Hepatocyte (in vitro differentiated cells): ENCODE results near the gene PTGER4. TPM values are rescaled to one million over a fixed set of nuclear protein-coding genes. Genes with fewer than 3 reads are reported as not detected.
"Not testable (repeated sequence)": the region's sequence is repeated elsewhere in the genome, so short reads cannot be mapped to it uniquely, and the experiment has no call there.

Experiments used
- DNase-seq: peaks from one replicate; pipeline ENCODE4 v3.0.0-alpha.2; 2016; ENCODE audit warnings: low spot score
- H2AFZ ChIP-seq: fragments of 200-600 bp; sonication (generic); 2 replicates; pipeline ENCODE4 v1.6.0; 2016; ENCODE audit warnings: antibody characterized with exemption, mild to moderate bottlenecking
- H3K27ac ChIP-seq: fragments of 200-600 bp; sonication (generic); 2 replicates; pipeline ENCODE4 v1.5.1; 2016; ENCODE audit warnings: mild to moderate bottlenecking
- H3K27me3 ChIP-seq: fragments of 200-600 bp; sonication (generic); 2 replicates; pipeline ENCODE4 v1.6.1; 2016
- H3K36me3 ChIP-seq: fragments of 200-600 bp; sonication (generic); replicated peaks from 2 replicates; pipeline ENCODE4 v1.5.1; 2016; ENCODE audit warnings: low read depth; ENCODE audit not compliant: insufficient read depth
- H3K4me1 ChIP-seq: fragments of 200-600 bp; sonication (generic); 2 replicates; pipeline ENCODE4 v1.5.1; 2016; ENCODE audit warnings: mild to moderate bottlenecking, moderate library complexity; ENCODE audit not compliant: insufficient read depth
- H3K4me2 ChIP-seq: fragments of 200-600 bp; sonication (generic); 2 replicates; pipeline ENCODE4 v1.6.0; 2016
- H3K4me3 ChIP-seq: fragments of 200-600 bp; sonication (generic); 2 replicates; pipeline ENCODE4 v1.5.1; 2016; ENCODE audit warnings: mild to moderate bottlenecking
- H3K79me2 ChIP-seq: fragments of 200-600 bp; sonication (generic); 2 replicates; pipeline ENCODE4 v1.6.0; 2017; ENCODE audit warnings: mild to moderate bottlenecking
- H3K9me2 ChIP-seq: fragments of 200-600 bp; sonication (generic); replicated peaks from 2 replicates; pipeline ENCODE4 v1.6.0; 2017; ENCODE audit warnings: mild to moderate bottlenecking; ENCODE audit not compliant: insufficient read depth
- H3K9me3 ChIP-seq: fragments of 200-600 bp; sonication (generic); 2 replicates; pipeline ENCODE4 v1.5.1; 2016; ENCODE audit warnings: low read depth, mild to moderate bottlenecking
- H4K20me1 ChIP-seq: fragments of 200-600 bp; sonication (generic); 2 replicates; pipeline ENCODE4 v1.6.0; 2016; ENCODE audit warnings: mild to moderate bottlenecking; ENCODE audit not compliant: insufficient read depth, poor library complexity, severe bottlenecking
- EZH2 ChIP-seq: fragments of 200-600 bp; sonication (generic); IDR thresholded peaks from 2 replicates; pipeline ENCODE4 v1.6.1; 2016; ENCODE audit warnings: antibody characterized with exemption, mild to moderate bottlenecking, borderline replicate concordance
- EZH2phosphoT487 ChIP-seq: fragments of 200-600 bp; sonication (generic); IDR thresholded peaks from one replicate; pipeline ENCODE4 v1.6.1; 2018; ENCODE audit warnings: antibody characterized with exemption, mild to moderate bottlenecking, low read depth, moderate library complexity; ENCODE audit not compliant: unreplicated experiment, severe bottlenecking
- WGBS: methylation state at CpG from one replicate; pipeline ENCODE4 v1.1.6; 2016; ENCODE audit warnings: low lambda C conversion rate; ENCODE audit errors: missing lambda C conversion rate; 5-methylcytosine and 5-hydroxymethylcytosine counted together
- polyA plus RNA-seq: library from polyadenylated mRNA; unstranded; fragments of >200 nt; fragmentation: Nextera tagmentation; extraction: Ambion mirVana; gene quantifications from 2 replicates; pipeline ENCODE4 v1.2.1, GENCODE V29; 2016
- total RNA-seq: library from RNA; depleted of rRNA; stranded (reverse); fragments of >200 nt; gene quantifications from 2 replicates; pipeline ENCODE4 v1.2.3, GENCODE V29; 2014
- TF ChIP-seq, protein P1 (sequence below): fragments of 200-600 bp; sonication (generic); IDR thresholded peaks from 2 replicates; pipeline ENCODE4 v1.5.1; 2016; ENCODE audit warnings: antibody characterized with exemption, mild to moderate bottlenecking; ENCODE audit not compliant: poor library complexity

Gene PTGER4
- total and polyA plus RNA-seq, 2 experiments from 2014 or later, result 3.6 to 7.1 TPM

DNA sequence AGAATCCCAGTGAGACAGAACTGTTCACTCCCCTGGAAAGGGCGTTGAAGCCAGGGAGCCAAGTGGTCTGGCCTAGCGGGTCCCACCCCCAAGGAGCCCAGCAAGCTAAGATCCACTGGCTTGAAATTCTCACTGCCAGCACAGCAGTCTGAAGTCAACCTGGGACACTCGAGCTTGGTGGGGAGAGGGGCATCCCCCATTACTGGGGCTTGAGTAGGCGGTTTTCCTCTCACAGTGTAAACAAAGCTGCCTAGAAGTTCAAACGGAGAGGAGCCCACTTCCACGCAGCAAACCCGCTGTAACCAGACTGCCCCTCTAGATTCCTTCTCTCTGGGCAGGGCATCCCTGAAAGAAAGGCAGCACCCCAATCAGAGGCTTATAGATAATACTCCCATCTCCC lies 45.1 kb upstream of the PTGER4 start:
- Histone ChIP-seq H3K9me3 (no peaks in the 10 kb centered on the region), H4K20me1 (no peaks in the 10 kb centered on the region), H3K27me3 (no peaks in the 10 kb centered on the region), H3K79me2 (no peaks in the 10 kb centered on the region), H3K4me1 (no peaks in the 10 kb centered on the region), H3K9me2 (no peaks in the 10 kb centered on the region), H3K36me3 (no peaks in the 10 kb centered on the region), H2AFZ (no peak overlapping the region), H3K4me3 (no peak overlapping the region), H3K4me2 (no peak overlapping the region), H3K27ac (no peak overlapping the region)
- no peak for DNase-seq
- TF ChIP-seq EZH2, result no peak
- 82% methylated on average over 7 of the region's 7 CpGs for WGBS

DNA sequence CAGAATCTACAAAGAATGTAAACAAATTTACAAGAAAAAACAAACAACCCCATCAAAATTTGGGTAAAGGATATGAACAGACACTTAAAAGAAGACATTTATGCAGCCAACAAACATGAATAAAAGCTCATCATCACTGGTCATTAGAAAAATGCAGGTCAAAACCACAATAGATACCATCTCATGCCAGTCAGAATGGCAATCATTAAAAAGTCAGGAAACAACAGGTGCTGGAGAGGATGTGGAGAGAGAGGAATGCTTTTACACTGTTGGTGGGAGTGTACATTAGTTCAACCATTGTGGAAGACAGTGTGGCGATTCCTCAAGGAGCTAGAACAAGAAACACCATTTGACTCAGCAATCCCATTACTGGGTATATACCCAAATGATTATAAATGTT lies 40.2 kb upstream of the PTGER4 start:
- H3K4me1 ChIP-seq, H3K4me3 ChIP-seq, H4K20me1 ChIP-seq, H3K79me2 ChIP-seq, H3K27me3 ChIP-seq, H3K9me3 ChIP-seq, H3K9me2 ChIP-seq, H3K27ac ChIP-seq, H3K36me3 ChIP-seq, H2AFZ ChIP-seq, H3K4me2 ChIP-seq, DNase-seq: not testable (repeated sequence)
- 79% methylated on average over 1 of the region's 1 CpG for WGBS

DNA sequence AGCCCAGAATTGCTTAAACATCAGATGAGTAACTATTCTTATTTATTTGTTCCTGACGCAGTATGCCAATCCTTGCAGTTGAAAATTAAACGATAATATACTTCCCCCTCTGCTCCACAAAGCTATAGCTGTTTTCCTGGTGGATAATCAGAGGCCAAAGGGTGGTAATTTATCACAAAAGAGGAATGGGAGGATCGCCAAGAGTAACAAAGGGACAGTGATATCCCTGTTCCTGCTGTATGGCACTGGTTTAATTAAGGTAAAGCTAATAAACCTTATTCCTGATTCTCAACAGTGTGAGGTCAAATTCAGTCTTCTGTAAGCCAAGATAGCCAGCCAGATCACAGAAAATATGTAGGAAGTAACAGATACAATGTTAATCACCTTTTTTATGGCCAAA lies 33.4 kb upstream of the PTGER4 start:
- Histone ChIP-seq H3K9me3 (no peaks in the 10 kb centered on the region), H4K20me1 (no peaks in the 10 kb centered on the region), H3K4me1 (no peaks in the 10 kb centered on the region), H3K27ac (no peak overlapping the region), H3K79me2 (no peaks in the 10 kb centered on the region), H3K36me3 (no peaks in the 10 kb centered on the region), H3K9me2 (no peaks in the 10 kb centered on the region), H2AFZ (no peak overlapping the region), H3K4me2 (no peak overlapping the region), H3K27me3 (no peaks in the 10 kb centered on the region), H3K4me3 (no peak overlapping the region)
- TF ChIP-seq EZH2, result no peak
- TF ChIP-seq EZH2phosphoT487, result no peak
- TF ChIP-seq, protein P1, sequence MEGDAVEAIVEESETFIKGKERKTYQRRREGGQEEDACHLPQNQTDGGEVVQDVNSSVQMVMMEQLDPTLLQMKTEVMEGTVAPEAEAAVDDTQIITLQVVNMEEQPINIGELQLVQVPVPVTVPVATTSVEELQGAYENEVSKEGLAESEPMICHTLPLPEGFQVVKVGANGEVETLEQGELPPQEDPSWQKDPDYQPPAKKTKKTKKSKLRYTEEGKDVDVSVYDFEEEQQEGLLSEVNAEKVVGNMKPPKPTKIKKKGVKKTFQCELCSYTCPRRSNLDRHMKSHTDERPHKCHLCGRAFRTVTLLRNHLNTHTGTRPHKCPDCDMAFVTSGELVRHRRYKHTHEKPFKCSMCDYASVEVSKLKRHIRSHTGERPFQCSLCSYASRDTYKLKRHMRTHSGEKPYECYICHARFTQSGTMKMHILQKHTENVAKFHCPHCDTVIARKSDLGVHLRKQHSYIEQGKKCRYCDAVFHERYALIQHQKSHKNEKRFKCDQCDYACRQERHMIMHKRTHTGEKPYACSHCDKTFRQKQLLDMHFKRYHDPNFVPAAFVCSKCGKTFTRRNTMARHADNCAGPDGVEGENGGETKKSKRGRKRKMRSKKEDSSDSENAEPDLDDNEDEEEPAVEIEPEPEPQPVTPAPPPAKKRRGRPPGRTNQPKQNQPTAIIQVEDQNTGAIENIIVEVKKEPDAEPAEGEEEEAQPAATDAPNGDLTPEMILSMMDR, result no peak
- DNase-seq, result no peak
- WGBS, result 80% methylated on average over 3 of the region's 3 CpGs

DNA sequence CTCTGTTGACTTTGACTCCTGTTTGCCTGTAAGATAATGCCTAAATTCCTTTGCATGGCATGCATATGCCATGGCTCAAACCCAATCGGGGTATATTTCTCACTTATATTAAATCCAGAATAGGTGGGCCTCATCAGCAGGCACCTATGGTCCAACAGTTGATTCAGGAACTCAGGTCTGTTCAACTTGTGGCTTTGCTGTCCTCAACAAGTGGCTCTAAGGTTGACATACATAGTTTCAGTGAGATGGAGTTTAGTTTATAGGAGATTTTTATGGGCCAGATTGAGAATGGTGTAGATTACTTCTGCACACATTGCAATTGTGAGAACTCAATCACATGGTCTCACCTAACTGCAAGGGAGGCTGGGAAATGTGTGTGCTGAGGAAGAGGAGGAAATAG lies 31.6 kb upstream of the PTGER4 start:
- Histone ChIP-seq H3K9me2 (no peaks in the 10 kb centered on the region), H3K4me1 (no peaks in the 10 kb centered on the region), H3K4me3 (no peak overlapping the region), H3K36me3 (no peaks in the 10 kb centered on the region), H3K9me3 (no peaks in the 10 kb centered on the region), H3K27me3 (no peaks in the 10 kb centered on the region), H3K4me2 (no peak overlapping the region), H4K20me1 (no peaks in the 10 kb centered on the region), H3K27ac (no peak overlapping the region), H2AFZ (no peak overlapping the region), H3K79me2 (no peaks in the 10 kb centered on the region)
- 83% methylated on average over 1 of the region's 1 CpG for WGBS
- DNase-seq, result no peak
- TF ChIP-seq EZH2 (no peak), EZH2phosphoT487 (no peak)
- TF ChIP-seq, protein P1, result no peak
